ENCODE data around the gene GBGT1.

Gene GBGT1

DNA sequence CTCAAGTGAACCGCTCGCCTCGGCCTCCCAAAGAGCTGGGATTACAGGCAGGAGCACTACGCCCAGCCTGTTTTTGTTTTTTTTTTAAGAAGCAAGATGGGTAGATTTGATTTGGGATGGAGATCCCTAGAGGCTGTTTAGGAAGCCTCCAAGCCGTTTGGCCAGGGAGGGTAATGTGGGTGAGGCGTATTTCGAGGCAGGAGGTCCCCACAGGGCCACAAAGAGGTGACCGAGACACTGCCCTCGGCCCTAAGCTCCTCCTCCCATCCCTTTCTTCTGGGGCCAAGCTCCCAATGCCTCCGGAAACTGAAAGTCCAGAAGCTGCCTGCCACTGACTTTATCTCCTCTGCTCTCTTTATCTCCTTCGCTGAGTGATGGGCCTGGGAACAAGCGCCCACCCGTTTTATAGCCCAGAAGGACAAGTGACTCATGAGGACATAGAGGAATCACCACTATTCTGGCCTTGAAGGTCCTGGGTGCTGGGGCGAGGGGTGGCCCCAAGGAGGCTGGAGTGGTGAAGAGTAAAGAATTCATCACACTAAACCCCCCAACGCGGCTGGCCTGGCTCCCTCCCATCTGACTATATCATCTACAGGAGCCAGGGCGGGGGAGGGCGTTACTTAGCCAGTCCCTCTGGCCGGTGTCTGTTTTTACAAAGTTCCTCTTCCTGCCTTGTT lies 40.6 kb downstream of the GBGT1 start:
- no peak for DNase-seq (ENCODE audit: low read depth)
- H3K4me3 ChIP-seq (ENCODE audit: low read depth, low read length), result no peak overlapping the region
- TF ChIP-seq, protein P1, sequence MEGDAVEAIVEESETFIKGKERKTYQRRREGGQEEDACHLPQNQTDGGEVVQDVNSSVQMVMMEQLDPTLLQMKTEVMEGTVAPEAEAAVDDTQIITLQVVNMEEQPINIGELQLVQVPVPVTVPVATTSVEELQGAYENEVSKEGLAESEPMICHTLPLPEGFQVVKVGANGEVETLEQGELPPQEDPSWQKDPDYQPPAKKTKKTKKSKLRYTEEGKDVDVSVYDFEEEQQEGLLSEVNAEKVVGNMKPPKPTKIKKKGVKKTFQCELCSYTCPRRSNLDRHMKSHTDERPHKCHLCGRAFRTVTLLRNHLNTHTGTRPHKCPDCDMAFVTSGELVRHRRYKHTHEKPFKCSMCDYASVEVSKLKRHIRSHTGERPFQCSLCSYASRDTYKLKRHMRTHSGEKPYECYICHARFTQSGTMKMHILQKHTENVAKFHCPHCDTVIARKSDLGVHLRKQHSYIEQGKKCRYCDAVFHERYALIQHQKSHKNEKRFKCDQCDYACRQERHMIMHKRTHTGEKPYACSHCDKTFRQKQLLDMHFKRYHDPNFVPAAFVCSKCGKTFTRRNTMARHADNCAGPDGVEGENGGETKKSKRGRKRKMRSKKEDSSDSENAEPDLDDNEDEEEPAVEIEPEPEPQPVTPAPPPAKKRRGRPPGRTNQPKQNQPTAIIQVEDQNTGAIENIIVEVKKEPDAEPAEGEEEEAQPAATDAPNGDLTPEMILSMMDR (IDR thresholded peaks at IDR 0.05; ENCODE audit: control insufficient read depth, extremely low read depth, insufficient read depth), result no peak

DNA sequence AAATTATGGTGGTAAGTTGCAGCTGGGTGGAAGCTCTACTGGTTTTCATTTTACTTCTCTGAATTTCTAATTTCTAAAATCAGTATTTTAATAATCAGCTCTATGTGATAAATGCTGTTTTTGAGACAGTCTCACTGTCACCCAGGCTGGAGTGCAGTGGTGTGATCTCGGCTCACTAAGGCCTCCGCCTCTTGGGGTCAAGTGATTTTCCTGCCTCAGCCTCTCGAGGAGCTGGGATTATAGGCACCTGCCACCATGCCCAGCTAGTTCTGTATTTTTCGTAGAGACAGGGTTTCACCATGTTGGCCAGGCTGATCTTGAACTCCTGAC lies 41.1 kb downstream of the GBGT1 start:
- DNase-seq (ENCODE audit: low read depth), result no peak
- H3K4me3 ChIP-seq (ENCODE audit: low read depth, low read length), result no peak overlapping the region
- TF ChIP-seq, protein P1 (IDR thresholded peaks at IDR 0.05; ENCODE audit: control insufficient read depth, extremely low read depth, insufficient read depth), result no peak

DNA sequence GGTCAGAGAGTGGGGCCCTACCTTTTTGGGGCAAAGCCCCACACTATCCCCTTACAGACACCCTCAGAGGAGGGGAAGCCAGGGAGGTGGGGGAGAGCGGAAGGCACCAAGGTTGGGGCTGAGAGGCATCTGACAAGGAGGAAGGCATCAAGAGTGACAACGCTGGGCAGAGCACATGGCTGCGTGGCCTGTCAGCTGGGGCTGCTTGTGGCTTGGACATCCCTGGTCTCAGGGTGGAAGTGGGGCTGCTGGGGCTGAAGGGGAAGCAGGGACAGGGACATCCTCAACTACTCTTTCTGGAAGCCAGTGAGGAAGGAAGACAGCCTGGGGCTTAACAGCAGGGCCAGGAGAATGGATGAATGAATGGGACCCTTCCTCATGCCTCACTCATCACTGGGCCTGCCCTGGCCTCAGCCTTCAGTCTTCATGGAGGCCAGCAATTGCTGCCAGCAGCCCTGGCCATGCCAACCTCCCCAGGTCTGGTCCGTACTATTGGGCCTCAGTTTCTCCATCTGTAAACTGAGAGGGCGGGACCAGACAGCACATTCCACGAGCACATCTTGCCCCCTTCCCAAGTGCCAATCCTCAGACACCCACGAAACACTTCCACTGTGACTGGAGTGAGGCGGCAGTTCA lies 41.7 kb downstream of the GBGT1 start:
- DNase-seq (ENCODE audit: low read depth), result no peak
- TF ChIP-seq, protein P1 (IDR thresholded peaks at IDR 0.05; ENCODE audit: control insufficient read depth, extremely low read depth, insufficient read depth), result no peak
- no peak overlapping the region for H3K4me3 ChIP-seq (ENCODE audit: low read depth, low read length)

GRCh38 chr9:133121198-133121914 lies 42.4 kb downstream of the GBGT1 start, which contains the start of gene RALGDS:
TSS of gene RALGDS (minus strand) at chr9:133121240. CDS start at chr9:133121154, 86 bp downstream.
- TF ChIP-seq, protein P1 (IDR thresholded peaks at IDR 0.05; ENCODE audit: control insufficient read depth, extremely low read depth, insufficient read depth), result no peak
- DNase-seq (ENCODE audit: low read depth), result no peak
- H3K4me3 ChIP-seq (ENCODE audit: low read depth, low read length), result peak within 1 kb of the TSS; percentile 77

- H3K4me3 ChIP-seq (ENCODE audit: low read depth, low read length), result peak overlapping the region; percentile 77
- TF ChIP-seq, protein P1 (IDR thresholded peaks at IDR 0.05; ENCODE audit: control insufficient read depth, extremely low read depth, insufficient read depth), result no peak
- DNase-seq (ENCODE audit: low read depth), result no peak
Measured at GRCh38 chr9:133120501-133121197, 43.1 kb downstream of the GBGT1 start.

DNA sequence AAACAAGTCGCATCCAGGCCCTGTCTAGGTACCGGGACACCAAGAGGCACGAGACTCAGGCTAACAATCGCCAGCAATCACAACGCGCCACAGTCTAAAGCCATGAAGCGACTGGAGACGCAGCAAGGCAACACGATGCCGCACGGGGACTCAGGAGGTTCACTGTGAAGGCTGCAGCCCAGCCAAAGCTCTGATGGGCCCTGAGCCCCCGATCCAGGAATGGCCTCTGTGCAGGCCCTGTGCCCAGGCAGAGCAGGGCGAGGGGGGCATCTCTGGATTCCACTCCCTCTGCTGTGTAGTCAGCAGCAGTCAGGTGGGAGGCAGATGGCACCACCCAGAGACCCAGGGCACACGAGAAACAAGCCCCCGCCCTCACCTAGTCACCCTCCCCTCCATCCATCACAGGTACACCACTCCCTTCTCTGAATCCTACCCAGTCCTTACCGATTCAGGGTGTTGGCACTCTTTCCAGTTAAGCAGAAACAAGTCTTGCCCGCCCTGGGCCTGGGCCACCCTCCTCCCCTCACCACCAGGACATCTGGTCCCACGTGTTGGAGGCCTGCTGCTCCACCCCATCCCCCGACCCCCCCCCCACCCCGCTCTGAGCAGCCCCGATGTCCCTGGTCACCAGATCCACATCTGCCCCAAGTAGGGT lies 43.7 kb downstream of the GBGT1 start:
- peak overlapping the region; percentile 77 for H3K4me3 ChIP-seq (ENCODE audit: low read depth, low read length)
- TF ChIP-seq, protein P1 (IDR thresholded peaks at IDR 0.05; ENCODE audit: control insufficient read depth, extremely low read depth, insufficient read depth), result no peak
- peak; percentile 41 for DNase-seq (ENCODE audit: low read depth)

Measured in LNCaP clone FGC (cell line).